ENCODE data around the gene RNF169.

Gene RNF169

GRCh38 chr11:74751303-74751702, 2.7 kb downstream of the RNF169 start:
- H3K27me3 ChIP-seq (ENCODE audit: low read length) = no peaks in the 10 kb centered on the region
- H3K9me3 ChIP-seq (ENCODE audit: insufficient read depth, low read length) = no peaks in the 10 kb centered on the region
- no peaks in the 10 kb centered on the region for H4K20me1 ChIP-seq (ENCODE audit: low read depth, low read length)
- no peaks in the 10 kb centered on the region for H3K9me2 ChIP-seq (replicated peaks; ENCODE audit: insufficient read depth, low read length)
- H3K9ac ChIP-seq (ENCODE audit: low read length) = no peak overlapping the region
- no peak overlapping the region for H3K4me2 ChIP-seq (ENCODE audit: low read depth, low read length, poor library complexity, severe bottlenecking)
- no peak overlapping the region for H3K27ac ChIP-seq (ENCODE audit: low read depth, low read length)
- no peak overlapping the region for H2AFZ ChIP-seq (ENCODE audit: low read depth, low read length, severe bottlenecking)
- H3K36me3 ChIP-seq (ENCODE audit: low read length) = no peaks in the 10 kb centered on the region
- peaks cover 10% of the 10 kb centered on the region; the same call in 1 of the 2 replicates for H3F3A ChIP-seq (ENCODE audit: insufficient read depth)
- TF ChIP-seq, protein P1, sequence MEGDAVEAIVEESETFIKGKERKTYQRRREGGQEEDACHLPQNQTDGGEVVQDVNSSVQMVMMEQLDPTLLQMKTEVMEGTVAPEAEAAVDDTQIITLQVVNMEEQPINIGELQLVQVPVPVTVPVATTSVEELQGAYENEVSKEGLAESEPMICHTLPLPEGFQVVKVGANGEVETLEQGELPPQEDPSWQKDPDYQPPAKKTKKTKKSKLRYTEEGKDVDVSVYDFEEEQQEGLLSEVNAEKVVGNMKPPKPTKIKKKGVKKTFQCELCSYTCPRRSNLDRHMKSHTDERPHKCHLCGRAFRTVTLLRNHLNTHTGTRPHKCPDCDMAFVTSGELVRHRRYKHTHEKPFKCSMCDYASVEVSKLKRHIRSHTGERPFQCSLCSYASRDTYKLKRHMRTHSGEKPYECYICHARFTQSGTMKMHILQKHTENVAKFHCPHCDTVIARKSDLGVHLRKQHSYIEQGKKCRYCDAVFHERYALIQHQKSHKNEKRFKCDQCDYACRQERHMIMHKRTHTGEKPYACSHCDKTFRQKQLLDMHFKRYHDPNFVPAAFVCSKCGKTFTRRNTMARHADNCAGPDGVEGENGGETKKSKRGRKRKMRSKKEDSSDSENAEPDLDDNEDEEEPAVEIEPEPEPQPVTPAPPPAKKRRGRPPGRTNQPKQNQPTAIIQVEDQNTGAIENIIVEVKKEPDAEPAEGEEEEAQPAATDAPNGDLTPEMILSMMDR (IDR thresholded peaks at IDR 0.05; ENCODE audit: insufficient read depth, low read length, poor library complexity, severe bottlenecking) = no peak
- TF ChIP-seq EZH2phosphoT487 (conservative IDR thresholded peaks at IDR 0.05; ENCODE audit: low read length) = no peak
- no peak overlapping the region for H3K4me3 ChIP-seq (ENCODE audit: insufficient read depth, low read length, poor library complexity, severe bottlenecking)
- H3K79me2 ChIP-seq (ENCODE audit: insufficient read depth, low read length) = peaks cover 65% of the 10 kb centered on the region

- Histone ChIP-seq H3K4me2 (ENCODE audit: low read depth, low read length, poor library complexity, severe bottlenecking) (no peak overlapping the region), H3K27me3 (ENCODE audit: low read length) (no peaks in the 10 kb centered on the region), H3F3A (ENCODE audit: insufficient read depth) (peaks cover 10% of the 10 kb centered on the region; the same call in 1 of the 2 replicates), H3K9ac (ENCODE audit: low read length) (no peak overlapping the region), H4K20me1 (ENCODE audit: low read depth, low read length) (no peaks in the 10 kb centered on the region), H3K9me3 (ENCODE audit: insufficient read depth, low read length) (no peaks in the 10 kb centered on the region), H3K79me2 (ENCODE audit: insufficient read depth, low read length) (peaks cover 65% of the 10 kb centered on the region), H3K36me3 (ENCODE audit: low read length) (no peaks in the 10 kb centered on the region), H3K4me3 (ENCODE audit: insufficient read depth, low read length, poor library complexity, severe bottlenecking) (no peak overlapping the region), H3K9me2 (replicated peaks; ENCODE audit: insufficient read depth, low read length) (no peaks in the 10 kb centered on the region), H2AFZ (ENCODE audit: low read depth, low read length, severe bottlenecking) (no peak overlapping the region), H3K27ac (ENCODE audit: low read depth, low read length) (no peak overlapping the region)
- TF ChIP-seq, protein P1 (IDR thresholded peaks at IDR 0.05; ENCODE audit: insufficient read depth, low read length, poor library complexity, severe bottlenecking) = no peak
- TF ChIP-seq EZH2phosphoT487 (conservative IDR thresholded peaks at IDR 0.05; ENCODE audit: low read length) = no peak
These were observed 6.0 kb downstream of the RNF169 start for GRCh38 chr11:74754507-74755252.

- H3F3A ChIP-seq (ENCODE audit: insufficient read depth) = peaks cover 5% of the 10 kb centered on the region; the same call in 1 of the 2 replicates
- no peaks in the 10 kb centered on the region for H3K27me3 ChIP-seq (ENCODE audit: low read length)
- H2AFZ ChIP-seq (ENCODE audit: low read depth, low read length, severe bottlenecking) = no peak overlapping the region
- H3K9ac ChIP-seq (ENCODE audit: low read length) = no peak overlapping the region
- H3K9me2 ChIP-seq (replicated peaks; ENCODE audit: insufficient read depth, low read length) = no peaks in the 10 kb centered on the region
- H3K36me3 ChIP-seq (ENCODE audit: low read length) = no peaks in the 10 kb centered on the region
- no peak overlapping the region for H3K4me2 ChIP-seq (ENCODE audit: low read depth, low read length, poor library complexity, severe bottlenecking)
- H4K20me1 ChIP-seq (ENCODE audit: low read depth, low read length) = no peaks in the 10 kb centered on the region
- H3K27ac ChIP-seq (ENCODE audit: low read depth, low read length) = no peak overlapping the region
- no peaks in the 10 kb centered on the region for H3K9me3 ChIP-seq (ENCODE audit: insufficient read depth, low read length)
- no peak overlapping the region for H3K4me3 ChIP-seq (ENCODE audit: insufficient read depth, low read length, poor library complexity, severe bottlenecking)
- H3K79me2 ChIP-seq (ENCODE audit: insufficient read depth, low read length) = peaks cover 57% of the 10 kb centered on the region
- TF ChIP-seq, protein P1 (IDR thresholded peaks at IDR 0.05; ENCODE audit: insufficient read depth, low read length, poor library complexity, severe bottlenecking) = no peak
- no peak for TF ChIP-seq EZH2phosphoT487 (conservative IDR thresholded peaks at IDR 0.05; ENCODE audit: low read length)
These were observed 6.8 kb downstream of the RNF169 start for GRCh38 chr11:74755395-74755995.

Measured in SU-DHL-6 (cell line).